Liver (tissue), 9 donors: ENCODE measurements around the gene TCF12. TPM values are rescaled to one million over a fixed set of nuclear protein-coding genes. Genes with fewer than 3 reads are reported as not detected.

Experiments
- DNase-seq: peaks from one replicate; pipeline ENCODE4 v3.0.0-alpha.2; 2017; ENCODE audit warnings: low spot score
- H3K27ac ChIP-seq, 2 donors: one replicate each; pipeline ENCODE4 v1.7.0; 2013; ENCODE audit warnings: inconsistent platforms in 2 of 2, low read length in 2 of 2, control low read depth in 1 of 2, low read depth in 1 of 2, mild to moderate bottlenecking in 1 of 2
- H3K27me3 ChIP-seq, 4 donors: one replicate each; pipeline versions ENCODE4 v1.6.1 to v1.7.0; 2013; ENCODE audit warnings: low read length in 3 of 4, inconsistent platforms in 1 of 4, mild to moderate bottlenecking in 1 of 4, moderate library complexity in 1 of 4; ENCODE audit not compliant: control insufficient read depth in 4 of 4, insufficient read depth in 4 of 4
- H3K36me3 ChIP-seq, 4 donors: one replicate each; pipeline versions ENCODE4 v1.6.1 to v1.7.0; 2013; ENCODE audit warnings: low read length in 3 of 4, mild to moderate bottlenecking in 3 of 4, low read depth in 1 of 4, moderate library complexity in 1 of 4; ENCODE audit not compliant: control insufficient read depth in 4 of 4, insufficient read depth in 3 of 4
- H3K4me1 ChIP-seq, 4 donors: one replicate each; pipeline versions ENCODE4 v1.6.1 to v1.7.0; 2013; ENCODE audit warnings: low read length in 3 of 4, mild to moderate bottlenecking in 3 of 4, moderate library complexity in 1 of 4; ENCODE audit not compliant: control insufficient read depth in 4 of 4, insufficient read depth in 4 of 4
- H3K4me3 ChIP-seq, 3 donors: one replicate each; pipeline versions ENCODE4 v1.6.1 to v1.7.0; 2013; ENCODE audit warnings: low read length in 3 of 3, control low read depth in 1 of 3, low read depth in 1 of 3, mild to moderate bottlenecking in 1 of 3
- H3K9ac ChIP-seq, 2 donors: one replicate each; pipeline ENCODE4 v1.7.0; 2013; ENCODE audit warnings: low read length in 2 of 2, mild to moderate bottlenecking in 2 of 2, moderate library complexity in 2 of 2, control low read depth in 1 of 2, low read depth in 1 of 2
- H3K9me3 ChIP-seq, 4 donors: one replicate each; pipeline versions ENCODE4 v1.6.1 to v1.7.0; 2013; ENCODE audit warnings: low read length in 3 of 4; ENCODE audit not compliant: control insufficient read depth in 4 of 4
- ATF3 ChIP-seq: IDR thresholded peaks from 2 replicates; pipeline ENCODE4 v1.6.1; 2016; ENCODE audit warnings: antibody characterized with exemption
- EGR1 ChIP-seq, 2 donors: IDR thresholded peaks; 2 replicates each; pipeline ENCODE4 v1.6.1; 2016 to 2018; ENCODE audit warnings: antibody characterized with exemption in 2 of 2, low read depth in 2 of 2
- FOXA1 ChIP-seq: IDR thresholded peaks from 2 replicates; pipeline ENCODE4 v1.6.1; 2016; ENCODE audit warnings: antibody characterized with exemption
- FOXA2 ChIP-seq: IDR thresholded peaks from 2 replicates; pipeline ENCODE4 v1.6.1; 2016; ENCODE audit warnings: antibody characterized with exemption
- GABPA ChIP-seq, 2 donors: IDR thresholded peaks in 1 of 2; conservative IDR thresholded peaks in 1 of 2; 2 replicates each; pipeline ENCODE4 v1.6.1; 2016; ENCODE audit warnings: antibody characterized with exemption in 2 of 2, mild to moderate bottlenecking in 1 of 2, moderate library complexity in 1 of 2
- HNF4A ChIP-seq, 2 donors: conservative IDR thresholded peaks; 2 replicates each; pipeline ENCODE4 v1.6.1; 2016; ENCODE audit warnings: antibody characterized with exemption in 2 of 2, mild to moderate bottlenecking in 2 of 2
- HNF4G ChIP-seq: IDR thresholded peaks from 2 replicates; pipeline ENCODE4 v1.6.1; 2016; ENCODE audit warnings: antibody characterized with exemption
- JUND ChIP-seq, 2 donors: IDR thresholded peaks; 2 replicates each; pipeline ENCODE4 v1.6.1; 2016; ENCODE audit warnings: antibody characterized with exemption in 2 of 2
- MAX ChIP-seq: IDR thresholded peaks from 2 replicates; pipeline ENCODE4 v1.6.1; 2016; ENCODE audit warnings: antibody characterized with exemption
- NR2F2 ChIP-seq: IDR thresholded peaks from 2 replicates; pipeline ENCODE4 v1.6.1; 2016; ENCODE audit warnings: antibody characterized with exemption
- RAD21 ChIP-seq, 2 donors: IDR thresholded peaks; 2 replicates each; pipeline ENCODE4 v1.6.1; 2016; ENCODE audit warnings: antibody characterized with exemption in 2 of 2, mild to moderate bottlenecking in 2 of 2
- REST ChIP-seq: IDR thresholded peaks from 2 replicates; pipeline ENCODE4 v1.6.1; 2016; ENCODE audit warnings: antibody characterized with exemption, mild to moderate bottlenecking
- RXRA ChIP-seq, 2 donors: IDR thresholded peaks; 2 replicates each; pipeline ENCODE4 v1.6.1; 2017 to 2018; ENCODE audit warnings: antibody characterized with exemption in 2 of 2, mild to moderate bottlenecking in 1 of 2
- SP1 ChIP-seq: IDR thresholded peaks from 2 replicates; pipeline ENCODE4 v1.6.1; 2018; ENCODE audit warnings: antibody characterized with exemption, mild to moderate bottlenecking
- TAF1 ChIP-seq: conservative IDR thresholded peaks from 2 replicates; pipeline ENCODE4 v1.6.1; 2016; ENCODE audit warnings: antibody characterized with exemption, mild to moderate bottlenecking
- YY1 ChIP-seq: IDR thresholded peaks from 2 replicates; pipeline ENCODE4 v1.6.1; 2016; ENCODE audit warnings: antibody characterized with exemption, mild to moderate bottlenecking
- WGBS: extraction: QIAGEN DNeasy Blood & Tissue Kit; methylation state at CpG from one replicate; pipeline ENCODE4 v1.1.7; 2013; 5-methylcytosine and 5-hydroxymethylcytosine counted together
- polyA plus RNA-seq, 2 donors: library from polyadenylated mRNA; stranded (reverse) in 1 of 2; unstranded in 1 of 2; fragments of 200-250 nt in 1 of 2; fragments of >200 nt in 1 of 2; fragmentation: Nextera tagmentation in 1 of 2; extraction: Ambion mirVana in 1 of 2; gene quantifications; one replicate each; pipeline versions ENCODE4 v1.2.1 to v1.2.3, GENCODE V29; 2013 to 2015
- total RNA-seq, 2 donors: library from RNA; depleted of rRNA; stranded (reverse); fragments of >200 nt; gene quantifications; one replicate each; pipeline ENCODE4 v1.2.3, GENCODE V29; 2014
- TF ChIP-seq, protein P1 (sequence below): IDR thresholded peaks from 2 replicates; pipeline ENCODE4 v1.6.1; 2016; ENCODE audit warnings: antibody characterized with exemption
- TF ChIP-seq, protein P2 (sequence below): fragments of 150-350 bp; IDR thresholded peaks from 2 replicates; pipeline ENCODE4 v1.5.1; 2017; ENCODE audit warnings: improper control_type of control experiment, low read depth, low read length; ENCODE audit not compliant: missing input control
- donor health status: healthy.
- donor health status: healthy.
- donor health status: healthy.
- donor health status: healthy.
- donor health status: healthy.

Gene TCF12
- total and polyA plus RNA-seq, 4 donors: 8.7 to 38.3 (median 22.3) TPM

DNA sequence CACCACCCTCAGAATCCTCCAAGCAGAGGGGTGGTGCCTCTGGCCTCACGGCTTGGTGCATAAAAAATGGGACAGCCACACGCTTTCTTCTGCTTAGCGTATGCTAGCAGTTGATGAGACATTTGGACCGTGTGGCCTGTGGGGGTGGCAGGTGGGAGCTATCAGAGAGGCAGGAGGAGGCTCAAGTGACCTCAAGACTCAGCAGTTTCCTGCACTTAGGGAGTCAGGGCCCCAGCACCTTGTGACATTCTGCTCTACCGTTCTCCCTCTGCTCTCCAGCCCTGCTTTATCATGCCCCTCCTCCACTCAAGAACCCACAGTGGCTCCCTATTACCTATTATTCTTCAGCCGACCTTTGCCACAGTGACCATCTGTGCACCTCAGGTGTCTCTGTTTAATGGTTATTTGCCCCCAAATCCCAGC is 416.9 kb downstream of the TCF12 start:
- H3K9me3 ChIP-seq: no peaks in the 10 kb centered on the region
- TF ChIP-seq ATF3 (no peak), YY1 (no peak)
- TF ChIP-seq, protein P1, sequence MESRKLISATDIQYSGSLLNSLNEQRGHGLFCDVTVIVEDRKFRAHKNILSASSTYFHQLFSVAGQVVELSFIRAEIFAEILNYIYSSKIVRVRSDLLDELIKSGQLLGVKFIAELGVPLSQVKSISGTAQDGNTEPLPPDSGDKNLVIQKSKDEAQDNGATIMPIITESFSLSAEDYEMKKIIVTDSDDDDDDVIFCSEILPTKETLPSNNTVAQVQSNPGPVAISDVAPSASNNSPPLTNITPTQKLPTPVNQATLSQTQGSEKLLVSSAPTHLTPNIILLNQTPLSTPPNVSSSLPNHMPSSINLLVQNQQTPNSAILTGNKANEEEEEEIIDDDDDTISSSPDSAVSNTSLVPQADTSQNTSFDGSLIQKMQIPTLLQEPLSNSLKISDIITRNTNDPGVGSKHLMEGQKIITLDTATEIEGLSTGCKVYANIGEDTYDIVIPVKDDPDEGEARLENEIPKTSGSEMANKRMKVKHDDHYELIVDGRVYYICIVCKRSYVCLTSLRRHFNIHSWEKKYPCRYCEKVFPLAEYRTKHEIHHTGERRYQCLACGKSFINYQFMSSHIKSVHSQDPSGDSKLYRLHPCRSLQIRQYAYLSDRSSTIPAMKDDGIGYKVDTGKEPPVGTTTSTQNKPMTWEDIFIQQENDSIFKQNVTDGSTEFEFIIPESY: no peak
- H3K36me3 ChIP-seq: no peaks in the 10 kb centered on the region
- no peak for DNase-seq
- no peak overlapping the region for H3K4me3 ChIP-seq
- no peak overlapping the region for H3K27ac ChIP-seq
- no peak overlapping the region for H3K9ac ChIP-seq
- H3K4me1 ChIP-seq: no peaks in the 10 kb centered on the region
- 84% methylated on average over 6 of the region's 6 CpGs for WGBS
- no peaks in the 10 kb centered on the region for H3K27me3 ChIP-seq

GRCh38 chr15:57335719-57336118 is 417.3 kb downstream of the TCF12 start:
- no peak overlapping the region for H3K27ac ChIP-seq
- 78% methylated on average over 7 of the region's 7 CpGs for WGBS
- H3K4me1 ChIP-seq: no peaks in the 10 kb centered on the region
- H3K36me3 ChIP-seq: no peaks in the 10 kb centered on the region
- no peak for TF ChIP-seq TAF1
- no peak for TF ChIP-seq RAD21 (IDR thresholded peaks at IDR 0.05)
- TF ChIP-seq NR2F2: no peak
- no peak for TF ChIP-seq JUND (IDR thresholded peaks at IDR 0.05)
- no peak for TF ChIP-seq SP1
- no peak for TF ChIP-seq REST
- TF ChIP-seq ATF3: no peak
- no peak for TF ChIP-seq FOXA1
- TF ChIP-seq HNF4G: no peak
- TF ChIP-seq, protein P1: no peak
- no peak for TF ChIP-seq RXRA (IDR thresholded peaks at IDR 0.05)
- no peak for TF ChIP-seq HNF4A (conservative IDR thresholded peaks at IDR 0.05)
- no peak for TF ChIP-seq YY1
- TF ChIP-seq EGR1 (IDR thresholded peaks at IDR 0.05; ENCODE audit: low read depth in 2 of 2): no peak
- TF ChIP-seq, protein P2, sequence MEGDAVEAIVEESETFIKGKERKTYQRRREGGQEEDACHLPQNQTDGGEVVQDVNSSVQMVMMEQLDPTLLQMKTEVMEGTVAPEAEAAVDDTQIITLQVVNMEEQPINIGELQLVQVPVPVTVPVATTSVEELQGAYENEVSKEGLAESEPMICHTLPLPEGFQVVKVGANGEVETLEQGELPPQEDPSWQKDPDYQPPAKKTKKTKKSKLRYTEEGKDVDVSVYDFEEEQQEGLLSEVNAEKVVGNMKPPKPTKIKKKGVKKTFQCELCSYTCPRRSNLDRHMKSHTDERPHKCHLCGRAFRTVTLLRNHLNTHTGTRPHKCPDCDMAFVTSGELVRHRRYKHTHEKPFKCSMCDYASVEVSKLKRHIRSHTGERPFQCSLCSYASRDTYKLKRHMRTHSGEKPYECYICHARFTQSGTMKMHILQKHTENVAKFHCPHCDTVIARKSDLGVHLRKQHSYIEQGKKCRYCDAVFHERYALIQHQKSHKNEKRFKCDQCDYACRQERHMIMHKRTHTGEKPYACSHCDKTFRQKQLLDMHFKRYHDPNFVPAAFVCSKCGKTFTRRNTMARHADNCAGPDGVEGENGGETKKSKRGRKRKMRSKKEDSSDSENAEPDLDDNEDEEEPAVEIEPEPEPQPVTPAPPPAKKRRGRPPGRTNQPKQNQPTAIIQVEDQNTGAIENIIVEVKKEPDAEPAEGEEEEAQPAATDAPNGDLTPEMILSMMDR: no peak
- TF ChIP-seq FOXA2: no peak
- TF ChIP-seq GABPA (IDR thresholded peaks at IDR 0.05 in 1 of 2, conservative IDR thresholded peaks at IDR 0.05 in 1 of 2): no peak
- no peak for TF ChIP-seq MAX
- no peaks in the 10 kb centered on the region for H3K9me3 ChIP-seq
- H3K4me3 ChIP-seq: no peak overlapping the region
- no peaks in the 10 kb centered on the region for H3K27me3 ChIP-seq
- H3K9ac ChIP-seq: no peak overlapping the region
- DNase-seq: no peak
